HAP-1 (cell line): ENCODE measurements around the gene BAIAP2.
"Not testable (repeated sequence)": the region's sequence is repeated elsewhere in the genome, so short reads cannot be mapped to it uniquely, and the experiment has no call there.

Source experiments
- DNase-seq, 2 experiments: peaks; one replicate each; pipeline ENCODE4 v3.0.0-alpha.2; 2016 to 2020; ENCODE audit warnings: low spot score in 2 of 2
- H3K27me3 ChIP-seq: fragments of 250-450 bp; sonication (Bioruptor Pico); 2 replicates; pipeline ENCODE4 v1.5.1; 2020; ENCODE audit warnings: low read depth, mild to moderate bottlenecking, moderate library complexity
- H3K36me3 ChIP-seq: fragments of 250-450 bp; sonication (Bioruptor Pico); replicated peaks from 2 replicates; pipeline ENCODE4 v1.5.1; 2020; ENCODE audit warnings: mild to moderate bottlenecking
- H3K4me1 ChIP-seq: fragments of 250-450 bp; sonication (Bioruptor Pico); 2 replicates; pipeline ENCODE4 v1.5.1; 2020; ENCODE audit warnings: mild to moderate bottlenecking
- H3K4me3 ChIP-seq: fragments of 250-450 bp; sonication (Bioruptor Pico); 2 replicates; pipeline ENCODE4 v1.5.1; 2020; ENCODE audit warnings: mild to moderate bottlenecking, moderate library complexity
- H3K9me3 ChIP-seq: fragments of 250-450 bp; sonication (Bioruptor Pico); 2 replicates; pipeline ENCODE4 v1.5.1; 2020; ENCODE audit warnings: mild to moderate bottlenecking, moderate library complexity
- in situ Hi-C: fragments of 300-500 bp; cut with MboI; formaldehyde crosslinking; loops from 3 replicates; pipeline ENCODE4 v1.14.3; 2020; ENCODE audit warnings: low sequenced_read_pairs, inconsistent platforms, mixed read lengths

The BAIAP2 gene

DNA sequence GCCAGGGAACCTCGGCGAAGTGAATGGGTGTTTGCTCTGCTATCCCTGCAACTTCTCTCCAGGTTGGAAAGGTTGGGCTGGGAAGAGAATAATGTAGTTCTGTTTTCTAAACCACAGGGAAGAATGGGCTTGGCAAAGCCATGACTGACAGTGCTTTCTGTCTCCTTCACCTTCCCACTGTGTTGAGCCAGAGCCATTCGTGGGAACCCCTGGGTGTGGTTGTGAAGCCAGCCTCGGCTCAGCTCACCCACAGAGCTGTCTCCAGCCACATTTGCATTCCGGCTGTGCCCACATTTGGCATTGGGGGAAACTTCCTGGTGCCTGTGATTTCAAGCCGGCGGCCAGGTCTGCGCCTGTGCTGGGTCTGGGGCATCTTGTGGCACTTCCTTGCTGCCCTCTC is 39.9 kb downstream of the BAIAP2 start:
- no peaks in the 10 kb centered on the region for H3K4me1 ChIP-seq
- no peak for DNase-seq
- in situ Hi-C loops: no loop called here
- no peaks in the 10 kb centered on the region; the same call in 1 of the 2 replicates for H3K36me3 ChIP-seq
- H3K4me3 ChIP-seq: no peak overlapping the region
- no peaks in the 10 kb centered on the region for H3K9me3 ChIP-seq
- H3K27me3 ChIP-seq: no peaks in the 10 kb centered on the region

DNA sequence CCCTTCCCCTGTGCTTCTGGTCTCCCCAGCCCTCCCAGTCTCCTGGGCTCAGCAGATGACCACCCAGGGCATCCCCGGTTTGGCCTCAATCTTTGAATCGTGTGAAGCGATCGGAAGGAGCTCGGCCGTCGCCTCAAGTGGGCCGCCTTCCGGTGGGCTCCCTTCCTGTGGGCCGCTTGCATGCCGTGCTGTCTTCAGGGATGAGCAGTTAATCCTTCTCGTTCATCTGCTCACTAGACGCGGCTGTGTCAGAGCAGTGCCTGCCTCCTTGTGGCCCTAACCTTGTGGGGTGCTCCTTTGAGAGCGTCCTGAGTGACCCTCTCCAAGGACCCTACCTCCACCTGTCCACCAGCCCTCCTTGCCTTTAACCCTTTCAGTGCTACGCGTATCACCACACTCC is 40.4 kb downstream of the BAIAP2 start:
- in situ Hi-C loops: no loop called here

DNA sequence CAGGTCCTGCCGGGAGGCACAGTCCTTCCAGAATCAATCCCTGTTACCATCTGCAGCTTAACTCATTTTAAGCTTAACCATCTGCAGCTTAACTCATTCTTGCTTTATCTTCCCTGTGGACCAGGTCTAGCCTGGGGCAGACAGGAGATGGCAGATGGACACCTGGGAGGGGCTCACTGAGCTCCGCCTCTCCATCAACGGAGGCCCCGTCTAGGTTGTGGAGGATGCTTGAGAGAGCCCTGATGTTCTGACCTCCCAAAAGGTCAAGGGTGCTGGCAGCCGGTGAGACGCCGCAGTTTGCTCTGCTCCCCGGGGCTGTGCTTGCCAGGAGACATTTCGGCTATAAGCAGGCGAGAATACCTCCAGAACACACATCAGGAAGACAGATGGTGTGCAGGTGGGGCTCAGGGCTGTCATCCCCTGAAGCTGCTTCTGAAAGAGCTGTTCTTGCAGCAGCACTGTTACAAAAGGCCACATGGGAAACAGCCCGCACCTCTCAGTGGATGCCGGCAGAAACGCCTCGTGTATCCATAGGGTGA is 41.3 kb downstream of the BAIAP2 start:
- Histone ChIP-seq H3K36me3 (no peaks in the 10 kb centered on the region; the same call in 1 of the 2 replicates), H3K9me3 (no peaks in the 10 kb centered on the region), H3K4me3 (no peak overlapping the region), H3K4me1 (no peaks in the 10 kb centered on the region), H3K27me3 (no peaks in the 10 kb centered on the region)
- in situ Hi-C loops: no loop called here
- DNase-seq: no peak

More for the DNA sequence above, 40.4 kb downstream of the BAIAP2 start:
- no peak for DNase-seq
- Histone ChIP-seq H3K27me3 (no peaks in the 10 kb centered on the region), H3K9me3 (no peaks in the 10 kb centered on the region), H3K4me1 (no peaks in the 10 kb centered on the region), H3K36me3 (no peaks in the 10 kb centered on the region; the same call in 1 of the 2 replicates), H3K4me3 (no peak overlapping the region)

DNA sequence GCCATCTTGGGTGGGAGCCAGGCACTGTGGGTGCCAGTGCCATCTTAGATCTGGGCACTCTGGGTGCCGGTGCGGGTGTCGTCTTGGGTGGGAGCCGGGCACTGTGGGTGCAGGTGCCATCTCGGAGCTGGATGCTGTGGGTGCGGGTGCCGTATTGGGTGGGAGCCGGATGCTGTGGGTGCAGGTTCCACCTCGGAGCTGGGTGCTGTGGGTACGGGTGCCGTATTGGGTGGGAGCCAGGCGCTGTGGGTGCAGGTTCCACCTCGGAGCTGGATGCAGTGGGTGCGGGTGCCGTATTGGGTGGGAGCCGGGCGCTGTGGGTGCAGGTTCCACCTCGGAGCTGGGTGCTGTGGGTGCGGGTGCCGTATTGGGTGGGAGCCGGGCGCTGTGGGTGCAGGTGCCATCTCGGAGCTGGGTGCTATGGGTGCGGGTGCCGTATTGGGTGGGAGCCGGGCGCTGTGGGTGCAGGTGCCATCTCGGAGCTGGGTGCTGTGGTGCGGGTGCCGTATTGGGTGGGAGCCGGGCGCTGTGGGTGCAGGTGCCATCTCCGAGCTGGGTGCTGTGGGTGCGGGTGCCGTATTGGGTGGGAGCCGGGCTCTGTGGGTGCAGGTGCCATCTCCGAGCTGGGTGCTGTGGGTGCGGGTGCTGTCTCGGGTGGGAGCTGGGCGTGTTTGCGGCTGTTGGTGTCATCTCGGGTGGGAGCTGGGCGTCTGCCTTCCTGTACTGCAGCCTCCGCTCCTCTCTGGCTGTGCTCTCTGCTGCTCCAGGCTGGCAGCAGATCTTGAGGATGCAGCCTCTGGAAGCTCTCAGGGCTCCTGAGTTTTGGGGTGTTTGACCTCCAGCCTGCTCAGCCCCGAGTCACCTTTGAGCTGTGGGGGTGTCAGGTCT is 43.3 kb downstream of the BAIAP2 start:
- in situ Hi-C loops, H3K9me3 ChIP-seq, H3K36me3 ChIP-seq, H3K4me1 ChIP-seq, H3K27me3 ChIP-seq, H3K4me3 ChIP-seq, DNase-seq: not testable (repeated sequence)

DNA sequence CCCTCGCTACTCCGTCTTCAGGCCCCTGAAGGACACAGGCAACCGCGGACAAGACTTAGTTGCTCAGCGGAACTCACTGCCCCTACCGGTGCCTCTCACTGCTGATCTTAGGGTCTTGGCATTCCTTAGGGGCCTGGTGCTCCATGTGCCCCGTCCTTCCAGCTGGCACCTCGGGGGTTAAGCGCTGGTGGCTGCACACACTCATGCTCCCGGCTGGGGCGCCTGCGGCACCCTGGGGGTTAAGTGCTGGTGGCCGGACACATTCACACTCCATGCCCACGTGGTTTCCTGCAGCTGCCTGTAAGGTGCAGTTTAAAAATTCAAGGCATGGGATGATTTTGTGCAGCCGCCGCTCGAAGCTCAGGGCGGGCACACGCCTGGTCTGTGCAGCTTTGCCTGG is 45.1 kb downstream of the BAIAP2 start:
- Histone ChIP-seq H3K4me3 (no peak overlapping the region), H3K36me3 (no peaks in the 10 kb centered on the region; the same call in none of the 2 replicates), H3K27me3 (no peaks in the 10 kb centered on the region), H3K9me3 (no peaks in the 10 kb centered on the region), H3K4me1 (no peaks in the 10 kb centered on the region)
- in situ Hi-C loops: no loop called here
- no peak for DNase-seq

DNA sequence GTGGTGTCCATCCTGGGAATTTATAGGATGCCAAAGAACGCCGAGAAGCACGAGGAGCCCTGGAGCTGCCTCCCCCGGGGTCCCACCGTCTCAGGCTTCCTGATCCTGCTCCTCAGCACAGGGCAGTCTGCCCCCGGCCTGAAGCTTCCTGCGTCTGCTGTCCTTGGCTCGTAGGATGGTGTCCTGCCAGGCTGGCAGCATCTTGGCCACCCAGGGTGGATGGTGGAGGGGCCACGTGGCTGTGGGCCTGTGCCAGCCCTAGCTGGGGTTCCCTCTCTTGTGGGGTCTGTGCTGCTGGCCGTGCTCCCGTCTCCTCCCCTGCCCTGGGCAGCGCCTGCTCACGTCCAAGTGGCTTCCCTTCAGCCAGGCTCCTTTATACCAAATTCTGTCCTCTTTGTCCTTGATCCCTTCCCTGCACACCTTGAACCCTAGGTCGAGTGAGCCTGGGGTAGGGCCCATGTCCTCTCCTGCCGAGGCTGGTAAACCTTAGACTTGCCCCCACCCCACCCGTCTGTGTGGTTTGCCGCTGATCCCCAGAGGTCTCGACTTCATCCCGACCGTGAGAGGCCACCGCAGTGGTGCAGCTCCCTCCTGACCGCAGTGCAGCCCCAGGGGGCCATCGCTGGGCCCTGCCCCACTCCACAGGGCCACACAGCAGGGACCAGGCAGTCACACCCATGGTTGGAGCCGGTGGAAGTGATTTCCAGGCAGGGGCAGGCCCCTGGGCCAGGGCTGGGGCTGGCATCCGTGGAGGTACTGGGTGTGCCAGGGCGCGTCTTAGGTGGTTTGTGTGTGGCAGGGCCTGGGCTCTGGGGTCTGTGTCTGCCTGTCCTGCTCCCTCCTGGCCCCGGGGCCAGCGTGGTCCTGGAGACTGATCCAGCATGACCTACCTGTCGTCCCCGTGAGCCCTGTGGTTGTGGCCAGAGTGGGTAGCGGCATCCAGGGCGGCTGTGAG is 46.5 kb downstream of the BAIAP2 start:
- Histone ChIP-seq H3K4me3 (no peak overlapping the region), H3K36me3 (no peaks in the 10 kb centered on the region; the same call in none of the 2 replicates), H3K27me3 (no peaks in the 10 kb centered on the region), H3K9me3 (no peaks in the 10 kb centered on the region), H3K4me1 (no peaks in the 10 kb centered on the region)
- no peak for DNase-seq
- in situ Hi-C loops: no loop called here

DNA sequence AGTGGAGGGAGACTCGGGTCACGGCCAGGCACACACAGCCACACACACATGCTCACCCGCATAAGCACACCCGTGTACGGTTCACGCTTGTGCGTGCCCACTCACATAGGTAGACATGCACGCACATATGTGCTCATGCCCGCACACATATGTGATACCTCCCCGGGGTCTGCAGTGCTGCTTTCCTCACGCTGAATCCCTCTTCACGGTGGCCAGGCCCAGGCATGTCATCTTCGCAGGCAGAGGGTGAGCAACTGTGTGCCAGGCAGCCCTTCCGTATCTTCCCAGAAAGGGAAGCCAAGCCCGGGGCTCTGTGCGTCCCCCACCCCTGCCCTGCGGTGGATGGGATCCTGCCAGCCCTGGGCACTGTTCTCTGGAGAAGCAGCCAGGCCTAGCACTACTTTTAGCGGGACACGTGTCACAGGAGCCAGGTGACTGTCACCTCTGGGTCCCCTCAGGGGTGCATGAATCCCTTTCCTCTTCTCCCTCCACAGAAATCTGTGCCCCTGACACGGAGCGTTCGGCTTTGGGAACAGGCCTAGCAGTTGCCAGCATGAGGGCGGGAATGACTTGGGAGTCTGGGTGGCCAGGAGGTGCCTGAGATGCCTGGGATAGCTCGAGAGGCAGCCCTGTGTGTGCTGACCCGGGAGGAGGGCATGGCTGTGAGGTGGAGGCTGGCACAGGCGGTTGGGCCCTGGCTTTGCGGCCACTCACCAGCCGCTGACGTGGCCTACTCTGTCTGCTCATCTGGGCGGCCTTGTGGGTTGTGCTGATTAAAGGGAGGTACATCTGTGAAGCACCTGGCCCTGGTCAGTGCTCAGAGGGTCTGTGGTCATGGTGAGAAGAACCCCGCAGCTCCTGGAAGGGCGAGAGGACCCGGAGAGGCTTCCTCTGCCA is 47.5 kb downstream of the BAIAP2 start:
- Histone ChIP-seq H3K27me3 (no peaks in the 10 kb centered on the region), H3K9me3 (no peaks in the 10 kb centered on the region), H3K4me3 (no peak overlapping the region), H3K4me1 (no peaks in the 10 kb centered on the region), H3K36me3 (no peaks in the 10 kb centered on the region; the same call in 1 of the 2 replicates)
- no peak for DNase-seq
- in situ Hi-C loops: no loop called here

DNA sequence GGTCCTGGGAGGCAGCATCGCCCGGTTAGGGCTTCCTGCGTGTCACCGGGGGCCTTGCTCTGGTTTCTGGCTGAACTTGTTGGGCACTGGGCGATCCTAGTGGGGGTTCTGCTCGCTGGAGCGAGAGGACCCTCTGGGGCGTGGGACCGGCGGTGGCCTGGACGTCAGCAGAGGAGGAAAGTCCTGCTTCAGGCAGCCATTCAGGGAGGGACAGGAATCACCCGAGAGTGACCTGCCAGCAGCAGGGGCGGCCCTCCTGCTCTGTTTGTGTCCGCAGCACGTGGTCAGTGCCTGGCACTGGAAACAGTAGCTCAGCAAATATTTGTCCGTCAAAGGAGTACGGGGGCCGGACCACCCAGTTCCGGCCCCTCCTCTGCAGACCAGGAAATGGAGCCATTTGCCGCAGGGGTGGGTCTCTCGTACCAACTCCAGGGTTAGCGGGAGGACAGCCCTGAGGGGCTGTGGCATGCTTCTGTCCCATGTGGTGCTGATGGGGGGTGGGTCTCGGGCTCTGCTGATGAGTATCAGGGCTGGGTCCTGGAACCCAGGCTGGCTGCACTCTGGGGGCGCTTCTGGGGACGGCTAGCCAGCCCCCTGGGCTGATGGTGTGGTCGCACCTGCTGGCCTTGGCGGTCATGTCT is 48.3 kb downstream of the BAIAP2 start:
- DNase-seq: no peak
- Histone ChIP-seq H3K36me3 (no peaks in the 10 kb centered on the region; the same call in 1 of the 2 replicates), H3K4me1 (no peaks in the 10 kb centered on the region), H3K27me3 (no peaks in the 10 kb centered on the region), H3K4me3 (no peak overlapping the region), H3K9me3 (no peaks in the 10 kb centered on the region)
- in situ Hi-C loops: no loop called here

DNA sequence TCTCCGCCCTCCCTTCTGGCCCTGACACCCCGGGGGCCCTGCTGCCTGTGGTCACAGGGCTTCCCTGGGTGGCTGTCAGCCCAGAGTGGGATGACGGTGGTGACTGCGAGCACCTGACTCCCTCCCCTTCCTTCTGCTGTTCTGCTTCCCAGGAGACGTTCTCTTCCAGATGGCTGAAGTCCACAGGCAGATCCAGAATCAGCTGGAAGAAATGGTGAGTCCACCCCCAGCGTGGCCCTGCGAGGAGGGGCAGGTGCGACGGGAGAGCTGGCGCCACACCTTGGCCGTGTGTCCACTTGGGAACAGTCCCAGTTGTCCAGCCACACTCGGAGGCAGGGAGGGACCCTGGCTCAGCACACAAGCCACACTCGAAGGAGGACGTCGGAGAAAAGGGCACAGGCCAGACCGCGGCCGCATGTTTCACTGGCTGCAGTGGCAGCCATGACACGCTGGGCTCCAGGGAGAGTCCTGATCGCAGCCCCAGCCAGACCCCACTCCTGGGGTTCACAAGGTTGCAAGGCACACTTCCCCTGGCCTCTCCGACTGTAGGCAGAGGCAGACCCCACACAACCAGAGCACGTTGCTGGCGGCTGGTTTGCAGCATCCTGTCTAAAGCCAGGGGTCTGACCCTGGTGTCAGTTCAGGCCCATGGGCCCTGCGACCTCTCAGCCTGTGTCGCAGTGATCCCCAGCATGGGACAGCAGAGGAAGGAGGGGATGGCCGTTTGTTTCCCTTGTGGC is 49.9 kb downstream of the BAIAP2 start:
- no peaks in the 10 kb centered on the region for H3K27me3 ChIP-seq
- in situ Hi-C loops: no loop called here
- H3K4me3 ChIP-seq: no peak overlapping the region
- H3K9me3 ChIP-seq: no peaks in the 10 kb centered on the region
- no peak for DNase-seq
- no peaks in the 10 kb centered on the region; the same call in 1 of the 2 replicates for H3K36me3 ChIP-seq
- no peaks in the 10 kb centered on the region for H3K4me1 ChIP-seq

DNA sequence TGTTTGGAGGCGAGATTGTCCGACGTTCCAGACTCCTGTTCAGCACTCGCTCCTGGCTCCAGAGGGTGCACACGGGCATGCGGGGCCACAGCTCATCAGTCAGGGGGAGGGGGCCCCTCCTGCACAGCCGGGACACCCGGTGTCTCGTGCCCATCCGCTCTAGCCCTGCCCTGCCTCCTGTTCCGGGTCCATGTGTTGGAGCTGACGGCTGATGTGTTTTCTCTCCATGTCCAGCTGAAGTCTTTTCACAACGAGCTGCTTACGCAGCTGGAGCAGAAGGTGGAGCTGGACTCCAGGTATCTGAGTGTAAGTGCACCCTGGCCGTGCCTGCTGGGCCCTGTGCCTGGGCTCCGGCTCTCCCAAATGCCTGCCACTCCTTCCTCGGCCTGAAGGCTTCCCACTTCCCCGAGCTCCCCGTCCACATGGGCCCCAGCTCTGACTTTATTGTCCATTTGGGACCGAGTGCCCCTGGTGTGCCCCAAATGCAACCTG is 50.5 kb downstream of the BAIAP2 start:
- no peaks in the 10 kb centered on the region for H3K4me1 ChIP-seq
- H3K4me3 ChIP-seq: no peak overlapping the region
- no peak for DNase-seq
- no peaks in the 10 kb centered on the region; the same call in 1 of the 2 replicates for H3K36me3 ChIP-seq
- H3K9me3 ChIP-seq: no peaks in the 10 kb centered on the region
- in situ Hi-C loops: no loop called here
- H3K27me3 ChIP-seq: no peaks in the 10 kb centered on the region

DNA sequence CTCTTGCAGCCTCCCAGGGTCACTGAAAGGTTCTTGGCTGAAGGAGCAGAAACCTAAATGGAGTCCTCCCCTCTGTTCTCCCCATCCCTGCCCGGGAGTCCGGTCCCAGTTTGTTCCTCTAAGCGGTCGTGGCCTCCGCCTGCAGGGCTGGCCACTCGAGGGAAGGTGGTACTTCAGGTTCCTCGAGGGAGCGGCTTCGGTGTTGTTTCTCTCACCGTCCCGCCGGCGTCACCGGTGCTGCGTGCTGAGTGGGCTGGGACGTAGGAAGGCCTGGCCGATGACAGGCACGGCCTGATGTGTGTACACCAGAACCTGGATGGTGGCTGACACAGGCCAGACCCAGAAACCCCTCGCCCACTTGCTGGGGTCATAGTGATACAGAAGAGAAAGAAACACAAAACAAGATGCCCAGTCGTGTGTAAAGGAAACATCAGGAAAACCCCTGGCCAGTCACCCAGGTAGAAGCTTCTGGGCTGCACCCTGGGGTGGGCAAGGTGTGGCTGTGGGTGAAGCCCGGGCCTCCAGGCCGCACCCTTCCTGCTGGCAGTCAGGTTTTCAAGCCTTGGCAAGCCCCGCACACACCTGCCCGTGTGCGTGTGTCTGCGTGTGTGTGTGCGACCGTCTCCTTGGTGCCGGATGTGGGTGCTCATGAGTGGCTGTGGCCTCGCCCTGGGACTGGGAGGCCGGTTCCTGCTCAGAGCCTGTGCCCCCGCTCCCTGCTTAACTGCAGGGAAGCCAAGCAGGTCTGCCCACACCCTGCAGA is 52.0 kb downstream of the BAIAP2 start:
- H3K4me1 ChIP-seq: no peaks in the 10 kb centered on the region
- in situ Hi-C loops: no loop called here
- no peaks in the 10 kb centered on the region for H3K27me3 ChIP-seq
- DNase-seq: no peak
- H3K36me3 ChIP-seq: no peaks in the 10 kb centered on the region; the same call in none of the 2 replicates
- no peaks in the 10 kb centered on the region for H3K9me3 ChIP-seq
- no peak overlapping the region for H3K4me3 ChIP-seq
